ENCODE data around the gene SIDT2. TPM values are rescaled to one million over a fixed set of nuclear protein-coding genes. Genes with fewer than 3 reads are reported as not detected.

SIDT2 gene
- total RNA-seq, 1 experiment from 2014 or later: 37.0 TPM

- POLR2A ChIA-PET: no interaction called here
- no peak overlapping the region for H3K4me2 ChIP-seq (ENCODE audit: low read length)
- no TSS peak for BruUV-seq (replicated peaks)
- CTCF ChIA-PET: interaction anchor here (0.6 kb wide), 1 partner anchor 53 kb away, joined by 4 read pairs; no protein-coding TSS in a partner anchor
- no peak for ATAC-seq
- TF ChIP-seq MAX (IDR thresholded peaks at IDR 0.05) (no peak), CEBPB (IDR thresholded peaks at IDR 0.05; ENCODE audit: low read depth) (no peak), SIN3A (IDR thresholded peaks at IDR 0.05; ENCODE audit: low read depth) (no peak), ELF1 (IDR thresholded peaks at IDR 0.05; ENCODE audit: borderline replicate concordance, low read depth) (no peak), TCF7L2 (IDR thresholded peaks at IDR 0.05; ENCODE audit: borderline replicate concordance, extremely low read depth, insufficient read depth, insufficient read length) (no peak), POLR2AphosphoS5 (IDR thresholded peaks at IDR 0.05; ENCODE audit: low read depth, low read length) (no peak), ZNF274 (IDR thresholded peaks at IDR 0.05; ENCODE audit: low read depth, low read length) (no peak), CBX3 (IDR thresholded peaks at IDR 0.05; ENCODE audit: low read depth) (no peak), JUND (IDR thresholded peaks at IDR 0.05) (no peak), POLR2A (IDR thresholded peaks at IDR 0.05; ENCODE audit: borderline replicate concordance, extremely low read depth, insufficient read depth, insufficient read length) (no peak), RAD21 (IDR thresholded peaks at IDR 0.05; ENCODE audit: low read depth) (no peak), EZH2 (IDR thresholded peaks at IDR 0.05) (no peak), EGR1 (IDR thresholded peaks at IDR 0.05; ENCODE audit: low read depth) (no peak)
- H3K4me3 ChIP-seq (replicated peaks in 1 of 2; ENCODE audit: low read depth in 1 of 2, low read length in 2 of 2): no peak overlapping the region
- RAD21 ChIA-PET (ENCODE audit: low non-redundant PET in 1 of 2, low total read pairs in 2 of 2, uncharacterized antibody in 2 of 2, unreplicated experiment in 2 of 2): no interaction called here
- H4K20me1 ChIP-seq (ENCODE audit: insufficient read depth): no peaks in the 10 kb centered on the region
- intact Hi-C loops (cut with micrococcal nuclease): no loop called here
- no peak for DNase-seq (ENCODE audit: low read depth, low spot score)
- peaks cover 3 to 7% of the 10 kb centered on the region in 2 experiments; a peak in 1 of 4 replicates for H3K36me3 ChIP-seq (ENCODE audit: control insufficient read depth in 1 of 2, insufficient read depth in 2 of 2, low read length in 2 of 2)
- H2AFZ ChIP-seq (ENCODE audit: low read depth, low read length, poor library complexity, severe bottlenecking): no peak overlapping the region
- H3K27ac ChIP-seq (ENCODE audit: low read depth, low read length): no peak overlapping the region
- H3K9me2 ChIP-seq (ENCODE audit: insufficient read depth): no peaks in the 10 kb centered on the region
- H3K9ac ChIP-seq (ENCODE audit: low read length): no peak overlapping the region
- peaks cover 0 to under 1% of the 10 kb centered on the region in 2 experiments; a peak in 1 of 4 replicates for H3K4me1 ChIP-seq (ENCODE audit: control insufficient read depth in 1 of 2, insufficient read depth in 2 of 2, low read length in 2 of 2)
- no peaks in the 10 kb centered on the region for H3K9me3 ChIP-seq (ENCODE audit: control insufficient read depth in 1 of 2, insufficient read depth in 1 of 2, low read depth in 1 of 2, low read length in 2 of 2)
- no peaks in the 10 kb centered on the region for H3K27me3 ChIP-seq (ENCODE audit: insufficient read depth, low read length)
- H3K79me2 ChIP-seq (ENCODE audit: insufficient read depth, low read length): no peaks in the 10 kb centered on the region
These were observed 13.9 kb downstream of the SIDT2 start for GRCh38 chr11:117192401-117192875.
